A549 (cell line): ENCODE data around the gene SLC37A1. TPM values are rescaled to one million over a fixed set of nuclear protein-coding genes. Genes with fewer than 3 reads are reported as not detected.

Source experiments
- ATAC-seq, 2 experiments: fragments of 200-7000 bp in 1 of 2; fragments of >200 bp in 1 of 2; cut with Nextera tagmentation in 1 of 2; cut with Tn5 transposase in 1 of 2; 3 replicates each; pipeline versions ENCODE4 v1.8.0 to v1.9.1; 2018 to 2020; ENCODE audit warnings: mild to moderate bottlenecking in 1 of 2, moderate library complexity in 1 of 2
- CTCF ChIA-PET: fragments of 300-600 bp; sonication (Branson Sonifier 250); formaldehyde crosslinking; extraction: SDS; loops from one replicate; lab custom pipeline; 2021; ENCODE audit warnings: antibody characterized with exemption, inconsistent platforms; lab: Yijun Ruan, JAX
- POLR2A ChIA-PET: fragments of 350-600 bp; formaldehyde crosslinking; extraction: SDS; loops from one replicate; lab custom pipeline; 2021; ENCODE audit warnings: antibody characterized with exemption, inconsistent platforms; lab: Yijun Ruan, JAX
- DNase-seq, 2 experiments: peaks; one replicate each; pipeline versions ENCODE4 v3.0.0 to v3.0.0-alpha.2; 2011 to 2016; ENCODE audit warnings: low read depth in 1 of 2, low spot score in 1 of 2
- FAIRE-seq: peaks from 2 replicates; lab custom pipeline; 2011; peaks lifted over from hg19 to GRCh38; lab: Jason Lieb, UNC
- H3K27ac ChIP-seq, 2 experiments: fragments of >200 bp; sonication (Bioruptor Twin); formaldehyde crosslinking; 3 replicates each; pipeline ENCODE4 v1.5.1; 2016 to 2017
- H3K4me1 ChIP-seq: fragments of >200 bp; sonication (Bioruptor Twin); formaldehyde crosslinking; 3 replicates; pipeline ENCODE4 v1.6.1; 2016
- H3K4me2 ChIP-seq: fragments of >200 bp; sonication (Bioruptor Twin); formaldehyde crosslinking; 3 replicates; pipeline ENCODE4 v1.6.1; 2016
- H3K4me3 ChIP-seq: fragments of >200 bp; sonication (Bioruptor Twin); formaldehyde crosslinking; 3 replicates; pipeline ENCODE4 v1.5.1; 2016
- H3K9me3 ChIP-seq: fragments of >200 bp; sonication (Bioruptor Twin); formaldehyde crosslinking; 3 replicates; pipeline ENCODE4 v1.6.1; 2016
- CBX2 ChIP-seq: fragments of 200-600 bp; sonication (generic); IDR thresholded peaks from 2 replicates; pipeline ENCODE4 v1.6.1; 2016; ENCODE audit warnings: low read depth, mild to moderate bottlenecking, borderline replicate concordance
- CEBPB ChIP-seq, 2 experiments: fragments of >200 bp in 1 of 2; sonication (Bioruptor Twin) in 1 of 2; formaldehyde crosslinking in 1 of 2; IDR thresholded peaks; 2 replicates each; pipeline ENCODE4 v1.6.1; 2012 to 2016
- CHD4 ChIP-seq: fragments of 200-600 bp; sonication (generic); IDR thresholded peaks from 2 replicates; pipeline ENCODE4 v1.6.1; 2016; ENCODE audit warnings: antibody characterized with exemption, mild to moderate bottlenecking, borderline replicate concordance
- EHF ChIP-seq: fragments of 250-450 bp; sonication (Bioruptor Pico); IDR thresholded peaks from 2 replicates; pipeline ENCODE4 v1.5.0; 2020; ENCODE audit warnings: mild to moderate bottlenecking
- ESRRA ChIP-seq: fragments of 150-350 bp; IDR thresholded peaks from 2 replicates; pipeline ENCODE4 v1.6.1; 2014; ENCODE audit warnings: mild to moderate bottlenecking, low read length, borderline replicate concordance
- FOSB ChIP-seq: fragments of 250-450 bp; sonication (Bioruptor Pico); IDR thresholded peaks from 2 replicates; pipeline ENCODE4 v1.5.0; 2020; ENCODE audit warnings: mild to moderate bottlenecking, moderate library complexity
- FOSL2 ChIP-seq, 2 experiments: fragments of 450-650 bp in 1 of 2; fragments of >200 bp in 1 of 2; sonication (Bioruptor Twin) in 1 of 2; formaldehyde crosslinking; IDR thresholded peaks; 2 replicates each; pipeline versions ENCODE4 v1.5.0 to v1.6.1; 2016 to 2020; ENCODE audit warnings: mild to moderate bottlenecking in 1 of 2, moderate library complexity in 1 of 2
- FOXS1 ChIP-seq: fragments of 250-450 bp; sonication (Bioruptor Pico); IDR thresholded peaks from 2 replicates; pipeline ENCODE4 v1.5.0; 2020; ENCODE audit warnings: mild to moderate bottlenecking, moderate library complexity
- HDAC2 ChIP-seq: fragments of 200-600 bp; sonication (generic); IDR thresholded peaks from 2 replicates; pipeline ENCODE4 v1.6.1; 2016
- HES2 ChIP-seq: fragments of >200 bp; sonication (Bioruptor Twin); formaldehyde crosslinking; IDR thresholded peaks from 2 replicates; pipeline ENCODE4 v1.6.1; 2016
- HEYL ChIP-seq: fragments of 250-450 bp; sonication (Bioruptor Pico); IDR thresholded peaks from 2 replicates; pipeline ENCODE4 v1.8.0; 2021; ENCODE audit warnings: mild to moderate bottlenecking, moderate library complexity
- JUNB ChIP-seq: fragments of >200 bp; sonication (Bioruptor Twin); formaldehyde crosslinking; IDR thresholded peaks from 2 replicates; pipeline ENCODE4 v1.6.1; 2016
- MAX ChIP-seq: IDR thresholded peaks from 2 replicates; pipeline ENCODE4 v1.6.1; 2012
- NPAS2 ChIP-seq: fragments of 250-450 bp; sonication (Bioruptor Pico); IDR thresholded peaks from 2 replicates; pipeline ENCODE4 v1.8.0; 2022; ENCODE audit warnings: mild to moderate bottlenecking, moderate library complexity, borderline replicate concordance
- NR3C1 ChIP-seq: fragments of >200 bp; sonication (Bioruptor Twin); formaldehyde crosslinking; IDR thresholded peaks from 3 replicates; pipeline ENCODE4 v1.6.1; 2017
- PHF8 ChIP-seq: fragments of 200-600 bp; sonication (generic); IDR thresholded peaks from 2 replicates; pipeline ENCODE4 v1.6.1; 2016; ENCODE audit warnings: low read depth, mild to moderate bottlenecking, antibody characterized with exemption, moderate library complexity, borderline replicate concordance
- POLR2A ChIP-seq: IDR thresholded peaks from 2 replicates; pipeline ENCODE4 v1.6.1; 2012; ENCODE audit warnings: mild to moderate bottlenecking, low read length
- RARB ChIP-seq: fragments of 250-450 bp; sonication (Bioruptor Pico); IDR thresholded peaks from 2 replicates; pipeline ENCODE4 v1.8.0; 2021; ENCODE audit warnings: mild to moderate bottlenecking, moderate library complexity
- SREBF2 ChIP-seq: fragments of 450-650 bp; IDR thresholded peaks from 2 replicates; pipeline ENCODE4 v1.6.1; 2014; ENCODE audit warnings: mild to moderate bottlenecking, moderate library complexity
- ZFP36 ChIP-seq: fragments of 450-650 bp; IDR thresholded peaks from 2 replicates; pipeline ENCODE4 v1.6.1; 2014; ENCODE audit warnings: borderline replicate concordance; ENCODE audit not compliant: partially characterized antibody
- ZSCAN20 ChIP-seq: fragments of 250-450 bp; sonication (Bioruptor Pico); IDR thresholded peaks from 2 replicates; pipeline ENCODE4 v1.8.0; 2022; ENCODE audit warnings: mild to moderate bottlenecking, moderate library complexity
- WGBS: methylation state at CpG from one replicate; pipeline ENCODE4 v1.1.6; 2017; ENCODE audit errors: missing lambda C conversion rate; 5-methylcytosine and 5-hydroxymethylcytosine counted together
- polyA plus RNA-seq, 4 experiments: library from polyadenylated mRNA; depleted of rRNA in 3 of 4; stranded (reverse); fragments of >200 nt; fragmentation: RNase III in 1 of 4; extraction: RNeasy Plus Mini Kit Qiagen cat#74134 plus additional on column Dnase treatment in 1 of 4; gene quantifications; 2 replicates in 3 of 4; 3 replicates in 1 of 4; pipeline ENCODE4 v1.2.3, GENCODE V29; 2011 to 2017
- TF ChIP-seq, protein P1 (sequence below): fragments of 150-350 bp; IDR thresholded peaks from 2 replicates; pipeline ENCODE4 v1.6.1; 2014; ENCODE audit warnings: low read depth, mild to moderate bottlenecking, low read length

The SLC37A1 gene
- polyA plus RNA-seq, 2 of the 4 experiments (the other 2 are of a cell fraction): 1.9 to 2.1 TPM

- Histone ChIP-seq H3K9me3 (no peaks in the 10 kb centered on the region), H3K4me2 (no peak overlapping the region), H3K4me3 (no peak overlapping the region), H3K4me1 (peaks cover 3% of the 10 kb centered on the region; the same call in 2 of the 3 replicates), H3K27ac (no peak overlapping the region)
- TF ChIP-seq JUNB: no peak
- TF ChIP-seq CHD4: no peak
- TF ChIP-seq CBX2: no peak
- TF ChIP-seq FOXS1 (CRISPR knock-in tag): no peak
- no peak for TF ChIP-seq FOSL2 (IDR thresholded peaks at IDR 0.05)
- no peak for TF ChIP-seq FOSL2 (CRISPR knock-in tag; IDR thresholded peaks at IDR 0.05)
- TF ChIP-seq HDAC2: no peak
- CTCF ChIA-PET: no interaction called here
- POLR2A ChIA-PET: no interaction called here
- ATAC-seq (no peak), DNase-seq (no peak), FAIRE-seq (no peak)
- 63% methylated on average over 5 of the region's 5 CpGs for WGBS
Measured at GRCh38 chr21:42479582-42479981, 34.1 kb upstream of the SLC37A1 start.

- WGBS: 75% methylated on average over 6 of the region's 10 CpGs
- POLR2A ChIA-PET: no interaction called here
- no peak overlapping the region for H3K4me2 ChIP-seq
- H3K4me1 ChIP-seq: no peaks in the 10 kb centered on the region
- FAIRE-seq (no peak), ATAC-seq (no peak), DNase-seq (no peak)
- CTCF ChIA-PET: interaction anchor here (1.1 kb wide), 1 partner anchor 12 kb away, joined by 3 read pairs; no protein-coding TSS in a partner anchor
- no peak overlapping the region for H3K4me3 ChIP-seq
- no peak overlapping the region for H3K27ac ChIP-seq
- TF ChIP-seq FOSB (CRISPR knock-in tag) (no peak), NPAS2 (no peak), POLR2A (no peak), ESRRA (no peak), ZSCAN20 (CRISPR knock-in tag) (no peak), ZFP36 (no peak)
- H3K9me3 ChIP-seq: no peaks in the 10 kb centered on the region
Measured at GRCh38 chr21:42480736-42481135, 32.9 kb upstream of the SLC37A1 start.

- DNase-seq: no peak
- FAIRE-seq: no peak
- H3K4me3 ChIP-seq: no peak overlapping the region
- 61% methylated on average over 4 of the region's 4 CpGs for WGBS
- no peak overlapping the region for H3K27ac ChIP-seq
- ChIA-PET CTCF (interaction anchor here (1.1 kb wide), 1 partner anchor 12 kb away, joined by 3 read pairs; no protein-coding TSS in a partner anchor), POLR2A (no interaction called here)
- H3K9me3 ChIP-seq: no peaks in the 10 kb centered on the region
- no peak overlapping the region for H3K4me2 ChIP-seq
- no peaks in the 10 kb centered on the region for H3K4me1 ChIP-seq
- ATAC-seq: no peak
- no peak for TF ChIP-seq FOXS1 (CRISPR knock-in tag)
- no peak for TF ChIP-seq HEYL
- no peak for TF ChIP-seq CHD4
- no peak for TF ChIP-seq PHF8
- TF ChIP-seq FOSL2 (IDR thresholded peaks at IDR 0.05): no peak
- no peak for TF ChIP-seq FOSL2 (CRISPR knock-in tag; IDR thresholded peaks at IDR 0.05)
- no peak for TF ChIP-seq SREBF2
- no peak for TF ChIP-seq MAX
- TF ChIP-seq POLR2A: no peak
- TF ChIP-seq CEBPB (IDR thresholded peaks at IDR 0.05): no peak
- TF ChIP-seq, protein P1, sequence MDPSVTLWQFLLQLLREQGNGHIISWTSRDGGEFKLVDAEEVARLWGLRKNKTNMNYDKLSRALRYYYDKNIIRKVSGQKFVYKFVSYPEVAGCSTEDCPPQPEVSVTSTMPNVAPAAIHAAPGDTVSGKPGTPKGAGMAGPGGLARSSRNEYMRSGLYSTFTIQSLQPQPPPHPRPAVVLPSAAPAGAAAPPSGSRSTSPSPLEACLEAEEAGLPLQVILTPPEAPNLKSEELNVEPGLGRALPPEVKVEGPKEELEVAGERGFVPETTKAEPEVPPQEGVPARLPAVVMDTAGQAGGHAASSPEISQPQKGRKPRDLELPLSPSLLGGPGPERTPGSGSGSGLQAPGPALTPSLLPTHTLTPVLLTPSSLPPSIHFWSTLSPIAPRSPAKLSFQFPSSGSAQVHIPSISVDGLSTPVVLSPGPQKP: no peak
- TF ChIP-seq EHF (CRISPR knock-in tag): no peak
- TF ChIP-seq NR3C1: no peak
- TF ChIP-seq RARB (CRISPR knock-in tag): no peak
- no peak for TF ChIP-seq HES2
Measured at GRCh38 chr21:42481169-42481568, 32.5 kb upstream of the SLC37A1 start.
